H7 (cell line): ENCODE data around the gene TYW5. TPM values are rescaled to one million over a fixed set of nuclear protein-coding genes. Genes with fewer than 3 reads are reported as not detected.

Source experiments
- total RNA-seq: library from RNA; depleted of rRNA; stranded (reverse); fragments of >200 nt; shearing (Covaris generic); gene quantifications from 2 replicates; pipeline ENCODE4 v1.2.3, GENCODE V29; 2014; rRNA removed

Gene TYW5
- total RNA-seq, 1 experiment from 2014 or later = 10.3 TPM

Other genes starting within 250 kb of the TYW5 start
- 0.59 and 0.96 TPM in 2 replicates for gene FTCDNL1, start 104.3 kb downstream of the TYW5 start, total RNA-seq
- 20.2 and 21.6 TPM in 2 replicates for gene C2orf69, start 44.2 kb downstream of the TYW5 start, total RNA-seq
- gene MAIP1, start 91 bp upstream of the TYW5 start, total RNA-seq = 65.5 and 77.8 TPM in 2 replicates